SK-N-MC (cell line): ENCODE data around the gene TEX19.

Source experiments
- DNase-seq: peaks from one replicate; pipeline ENCODE4 v3.0.0-alpha.2; 2011; ENCODE audit warnings: low read depth, low spot score
- H3K27ac ChIP-seq: fragments of 200-600 bp; sonication (generic); 2 replicates; pipeline ENCODE4 v1.5.1; 2016; ENCODE audit warnings: mixed run types
- H3K36me3 ChIP-seq: fragments of 200-600 bp; sonication (generic); 2 replicates; pipeline ENCODE4 v1.6.1; 2017; ENCODE audit warnings: antibody characterized with exemption, low read length, mixed read lengths; ENCODE audit not compliant: insufficient read depth
- H3K4me3 ChIP-seq: fragments of 200-600 bp; sonication (generic); 2 replicates; pipeline ENCODE4 v1.5.1; 2016
- H3K9ac ChIP-seq: fragments of 200-600 bp; sonication (generic); 2 replicates; pipeline ENCODE4 v1.8.0; 2017; ENCODE audit warnings: mixed run types, mixed read lengths; ENCODE audit not compliant: insufficient read length
- H3K9me3 ChIP-seq: fragments of 200-600 bp; sonication (generic); 2 replicates; pipeline ENCODE4 v1.6.1; 2017; ENCODE audit warnings: low read depth, mild to moderate bottlenecking, antibody characterized with exemption, low read length, moderate library complexity, mixed read lengths
- EZH2 ChIP-seq: fragments of 200-600 bp; sonication (generic); IDR thresholded peaks from one replicate; pipeline ENCODE4 v1.6.1; 2017; ENCODE audit warnings: antibody characterized with exemption
- FOXP2 ChIP-seq: optimal IDR thresholded peaks from 2 replicates; pipeline ENCODE3; 2011; ENCODE audit warnings: mild to moderate bottlenecking, moderate library complexity; ENCODE audit not compliant: insufficient read depth; ENCODE audit errors: extremely low read length, control extremely low read depth
- POLR2AphosphoS5 ChIP-seq: IDR thresholded peaks from 2 replicates; pipeline ENCODE4 v1.6.1; 2012; ENCODE audit warnings: mild to moderate bottlenecking, low read depth, low read length, borderline replicate concordance

The TEX19 gene

DNA sequence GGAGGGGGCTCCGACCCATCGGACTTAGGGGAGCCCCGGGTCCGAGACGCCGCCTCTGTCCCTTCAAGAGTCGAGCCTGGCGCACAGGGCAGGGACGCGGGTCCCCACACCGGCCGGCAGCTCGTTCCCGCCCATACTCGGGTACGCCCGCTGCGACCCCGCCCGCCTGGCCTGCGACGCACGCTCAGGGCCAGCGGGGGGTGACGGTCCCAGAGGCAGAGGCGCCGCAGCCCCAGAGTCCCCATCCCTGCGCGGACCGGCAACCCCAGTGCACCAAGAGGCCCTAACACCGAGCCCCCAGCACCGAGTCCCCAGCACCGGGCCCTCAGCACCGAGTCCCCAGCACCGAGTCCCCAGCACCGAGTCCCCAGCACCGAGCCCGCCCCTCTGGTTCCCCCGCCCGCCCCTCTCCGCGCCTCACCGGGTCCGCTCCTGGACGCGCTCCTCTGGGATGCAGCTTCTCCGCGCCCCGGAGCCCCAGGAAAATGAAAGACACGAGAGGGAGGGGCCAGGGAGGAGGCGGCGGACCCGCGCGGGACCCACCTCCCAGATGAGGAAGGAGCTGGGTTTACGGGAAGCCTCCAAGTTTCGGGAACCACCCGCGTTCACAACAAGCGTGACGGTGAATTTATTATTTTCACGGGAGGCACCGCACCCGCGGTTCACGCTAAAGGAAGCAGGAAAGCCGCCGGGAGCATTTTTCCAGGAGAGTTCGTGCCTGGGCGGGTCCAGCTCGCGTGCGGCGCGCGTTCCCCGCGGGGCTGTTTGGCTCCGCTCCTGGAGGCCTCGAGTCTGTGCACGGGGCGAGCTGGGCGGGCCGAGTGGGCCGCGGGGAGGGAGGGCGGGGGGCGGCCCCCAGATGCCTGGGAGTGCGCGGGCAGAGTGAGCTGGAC, 25.5 kb upstream of the TEX19 start, which contains the start of gene SECTM1:
Gene SECTM1 (minus strand): TSS at position 488 of the 893 bp plus-strand sequence. CDS start 6,526 bp downstream, outside the sequence.
- Histone ChIP-seq H3K4me3 (peak within 1 kb of the TSS; percentile 81), H3K9me3 (no peaks in the 10 kb centered on the region), H3K36me3 (no peaks in the 10 kb centered on the region), H3K9ac (peak within 1 kb of the TSS; percentile 46), H3K27ac (no peak within 1 kb of the TSS)
- no peak for TF ChIP-seq FOXP2
- peak; percentile 43; the same call in 1 of the 2 replicates for TF ChIP-seq POLR2AphosphoS5
- no peak for DNase-seq

DNA sequence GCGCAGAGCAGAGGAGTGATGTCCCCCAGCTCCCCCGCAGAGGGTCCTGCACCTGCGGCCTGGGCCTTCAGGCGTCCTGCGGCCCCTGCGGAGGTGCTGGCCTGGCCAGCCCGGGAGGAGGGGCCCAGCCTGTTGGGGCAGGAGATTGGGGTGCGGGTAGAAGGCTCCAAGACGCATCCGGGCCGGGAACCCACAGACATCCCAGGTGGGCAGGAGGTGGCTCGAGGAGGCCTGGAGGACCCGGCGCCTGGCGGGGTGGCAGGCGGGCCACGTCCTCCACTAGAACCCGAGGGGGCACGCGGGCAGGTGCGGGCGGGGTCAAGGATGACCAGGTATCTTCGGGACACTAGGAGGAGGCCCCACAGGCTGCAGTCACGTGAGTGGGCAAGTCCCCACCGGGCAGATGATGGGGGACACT, 24.8 kb upstream of the TEX19 start:
- Histone ChIP-seq H3K36me3 (no peaks in the 10 kb centered on the region), H3K9ac (no peak overlapping the region), H3K9me3 (no peaks in the 10 kb centered on the region), H3K27ac (no peak overlapping the region), H3K4me3 (peak overlapping the region; percentile 81; the same call in 1 of the 2 replicates)
- TF ChIP-seq POLR2AphosphoS5, result no peak
- no peak for TF ChIP-seq EZH2
- TF ChIP-seq FOXP2, result no peak
- DNase-seq, result no peak

GRCh38 chr17:82334622-82335394, 24.2 kb upstream of the TEX19 start:
- H3K9me3 ChIP-seq, result no peaks in the 10 kb centered on the region

GRCh38 chr17:82338858-82339633, 20.0 kb upstream of the TEX19 start:
- H3K4me3 ChIP-seq, result no peak overlapping the region
- no peaks in the 10 kb centered on the region for H3K9me3 ChIP-seq
- H3K27ac ChIP-seq, result no peak overlapping the region
- no peaks in the 10 kb centered on the region for H3K36me3 ChIP-seq
- no peak for DNase-seq
- H3K9ac ChIP-seq, result no peak overlapping the region
- TF ChIP-seq EZH2, result no peak
- TF ChIP-seq POLR2AphosphoS5, result no peak
- no peak for TF ChIP-seq FOXP2

More at GRCh38 chr17:82334622-82335394, 24.2 kb upstream of the TEX19 start:
- H3K9ac ChIP-seq, result no peak overlapping the region
- 0 out of 2 replicates have a peak overlapping the region, but pooled peaks have one; percentile 25 for H3K27ac ChIP-seq
- no peak for DNase-seq
- TF ChIP-seq EZH2 (no peak), FOXP2 (no peak), POLR2AphosphoS5 (no peak)
- peak overlapping the region; percentile 36; the same call in 1 of the 2 replicates for H3K4me3 ChIP-seq
- no peaks in the 10 kb centered on the region for H3K36me3 ChIP-seq

DNA sequence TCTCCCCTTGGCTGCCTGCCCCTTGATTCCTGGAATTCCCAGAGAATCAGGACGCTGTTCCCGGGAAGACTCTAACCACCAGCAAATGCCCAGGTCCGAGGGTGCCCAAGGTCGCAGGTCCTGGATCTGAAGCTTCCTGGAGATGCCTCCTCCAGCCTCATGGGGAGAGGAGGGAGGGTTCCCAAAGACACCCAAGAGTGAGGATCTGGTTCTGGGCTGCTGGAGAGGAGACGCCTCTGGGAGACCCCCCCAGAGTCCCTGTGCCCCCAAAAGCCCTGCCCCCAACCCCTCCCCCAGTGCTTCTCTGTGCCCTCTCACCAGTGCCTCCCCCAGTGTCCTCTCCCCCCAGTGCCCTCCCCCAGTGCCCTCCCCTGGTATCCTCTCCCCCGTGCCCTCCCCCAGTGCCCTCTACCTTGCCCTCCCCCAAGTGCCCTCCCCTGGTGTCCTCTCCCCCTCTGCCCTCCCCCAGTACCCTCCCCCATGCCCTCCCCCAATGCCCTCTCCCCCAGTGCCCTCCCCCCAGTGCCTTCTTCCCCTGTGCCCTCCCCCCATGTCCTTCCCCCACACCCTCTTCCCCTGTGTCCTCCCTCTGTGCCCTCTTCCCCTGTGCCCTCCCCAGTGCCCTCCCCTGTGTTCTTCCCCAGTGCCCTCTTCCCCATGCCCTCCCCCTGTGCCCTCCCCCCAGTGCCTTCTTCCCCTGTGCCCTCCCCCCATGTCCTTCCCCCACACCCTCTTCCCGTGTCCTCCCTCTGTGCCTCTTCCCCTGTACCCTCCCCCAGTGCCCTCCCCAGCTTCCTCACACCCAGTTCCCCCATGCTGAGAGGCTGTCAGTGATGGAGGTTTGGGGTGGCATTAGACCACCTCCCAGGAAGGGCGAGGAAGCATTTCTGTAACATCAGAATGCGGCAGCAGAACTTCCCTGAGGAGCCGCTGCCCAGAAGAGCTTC, 19.1 kb upstream of the TEX19 start:
- H3K27ac ChIP-seq, result no peak overlapping the region
- H3K9ac ChIP-seq, result no peak overlapping the region
- no peak for DNase-seq
- H3K9me3 ChIP-seq, result no peaks in the 10 kb centered on the region
- TF ChIP-seq POLR2AphosphoS5, result no peak
- no peak for TF ChIP-seq EZH2
- TF ChIP-seq FOXP2, result no peak
- no peak overlapping the region for H3K4me3 ChIP-seq
- H3K36me3 ChIP-seq, result no peaks in the 10 kb centered on the region

DNA sequence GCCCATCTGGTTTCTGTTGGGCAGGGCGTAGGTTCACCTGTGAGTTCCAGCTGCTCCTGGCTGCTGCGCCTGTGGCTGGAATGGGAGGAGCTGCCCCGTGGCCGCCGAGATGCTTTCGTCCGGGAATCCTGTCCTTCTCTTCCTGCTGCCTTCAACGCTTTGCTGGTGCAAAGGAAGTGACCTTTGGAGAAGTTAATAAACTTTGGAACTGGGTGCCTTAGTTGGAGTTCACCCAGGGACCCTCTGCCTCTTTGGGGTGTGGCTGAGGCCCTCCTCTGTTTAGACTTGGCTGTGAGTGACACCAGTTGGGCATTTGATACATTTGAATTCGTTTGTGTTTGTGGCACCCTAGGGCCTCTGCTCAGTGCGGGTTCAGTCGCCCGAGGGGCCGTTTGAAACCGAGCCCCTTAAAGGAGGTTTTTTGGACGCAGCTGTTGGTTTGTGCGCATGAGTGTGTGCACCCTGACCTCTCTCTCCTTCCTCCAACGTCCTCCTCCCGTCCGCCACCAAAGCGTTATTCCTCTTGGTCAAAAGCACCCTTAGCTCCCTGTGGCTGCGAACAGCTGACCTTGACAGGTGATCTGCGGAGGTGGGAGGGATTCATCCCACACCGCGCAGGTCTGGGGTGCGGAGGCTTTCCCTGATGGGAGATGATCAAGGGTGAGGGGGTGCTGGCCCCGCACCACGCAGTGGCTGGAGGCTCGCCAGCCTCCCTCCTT, 16.5 kb upstream of the TEX19 start:
- no peak overlapping the region for H3K4me3 ChIP-seq
- TF ChIP-seq POLR2AphosphoS5, result no peak
- no peak for TF ChIP-seq EZH2
- TF ChIP-seq FOXP2, result no peak
- no peaks in the 10 kb centered on the region for H3K9me3 ChIP-seq
- no peak overlapping the region for H3K27ac ChIP-seq
- no peak for DNase-seq
- H3K36me3 ChIP-seq, result no peaks in the 10 kb centered on the region
- H3K9ac ChIP-seq, result no peak overlapping the region
